A549 (cell line): ENCODE data around the gene HMGA1. TPM values are rescaled to one million over a fixed set of nuclear protein-coding genes. Genes with fewer than 3 reads are reported as not detected.
A peak's percentile ranks its signal among the peaks of the same experiment; 100 is the strongest.

Source experiments
- ATAC-seq, 2 experiments: fragments of 200-7000 bp in 1 of 2; fragments of >200 bp in 1 of 2; cut with Nextera tagmentation in 1 of 2; cut with Tn5 transposase in 1 of 2; 3 replicates each; pipeline versions ENCODE4 v1.8.0 to v1.9.1; 2018 to 2020; ENCODE audit warnings: mild to moderate bottlenecking in 1 of 2, moderate library complexity in 1 of 2
- CTCF ChIA-PET: fragments of 300-600 bp; sonication (Branson Sonifier 250); formaldehyde crosslinking; extraction: SDS; loops from one replicate; lab custom pipeline; 2021; ENCODE audit warnings: antibody characterized with exemption, inconsistent platforms; lab: Yijun Ruan, JAX
- POLR2A ChIA-PET: fragments of 350-600 bp; formaldehyde crosslinking; extraction: SDS; loops from one replicate; lab custom pipeline; 2021; ENCODE audit warnings: antibody characterized with exemption, inconsistent platforms; lab: Yijun Ruan, JAX
- DNase-seq, 2 experiments: peaks; one replicate each; pipeline versions ENCODE4 v3.0.0 to v3.0.0-alpha.2; 2011 to 2016; ENCODE audit warnings: low read depth in 1 of 2, low spot score in 1 of 2
- FAIRE-seq: peaks from 2 replicates; lab custom pipeline; 2011; peaks lifted over from hg19 to GRCh38; lab: Jason Lieb, UNC
- H3K27ac ChIP-seq, 2 experiments: fragments of >200 bp; sonication (Bioruptor Twin); formaldehyde crosslinking; 3 replicates each; pipeline ENCODE4 v1.5.1; 2016 to 2017
- H3K4me1 ChIP-seq: fragments of >200 bp; sonication (Bioruptor Twin); formaldehyde crosslinking; 3 replicates; pipeline ENCODE4 v1.6.1; 2016
- H3K4me2 ChIP-seq: fragments of >200 bp; sonication (Bioruptor Twin); formaldehyde crosslinking; 3 replicates; pipeline ENCODE4 v1.6.1; 2016
- H3K4me3 ChIP-seq: fragments of >200 bp; sonication (Bioruptor Twin); formaldehyde crosslinking; 3 replicates; pipeline ENCODE4 v1.5.1; 2016
- H3K9me3 ChIP-seq: fragments of >200 bp; sonication (Bioruptor Twin); formaldehyde crosslinking; 3 replicates; pipeline ENCODE4 v1.6.1; 2016
- BHLHE40 ChIP-seq: IDR thresholded peaks from 2 replicates; pipeline ENCODE4 v1.6.1; 2012; ENCODE audit warnings: low read depth, low read length, inconsistent platforms
- CBX2 ChIP-seq: fragments of 200-600 bp; sonication (generic); IDR thresholded peaks from 2 replicates; pipeline ENCODE4 v1.6.1; 2016; ENCODE audit warnings: low read depth, mild to moderate bottlenecking, borderline replicate concordance
- CBX8 ChIP-seq: fragments of 200-600 bp; sonication (generic); IDR thresholded peaks from 2 replicates; pipeline ENCODE4 v1.6.1; 2016
- CEBPB ChIP-seq, 2 experiments: fragments of >200 bp in 1 of 2; sonication (Bioruptor Twin) in 1 of 2; formaldehyde crosslinking in 1 of 2; IDR thresholded peaks; 2 replicates each; pipeline ENCODE4 v1.6.1; 2012 to 2016
- EHMT2 ChIP-seq: fragments of 200-600 bp; sonication (generic); IDR thresholded peaks from 2 replicates; pipeline ENCODE4 v1.6.1; 2016; ENCODE audit warnings: antibody characterized with exemption, low read depth, mild to moderate bottlenecking, moderate library complexity
- EP300 ChIP-seq, 2 experiments: fragments of >200 bp; sonication (Bioruptor Twin); formaldehyde crosslinking; IDR thresholded peaks; 2 replicates in 1 of 2; 3 replicates in 1 of 2; pipeline ENCODE4 v1.6.1; 2016 to 2017
- FOSB ChIP-seq: fragments of 250-450 bp; sonication (Bioruptor Pico); IDR thresholded peaks from 2 replicates; pipeline ENCODE4 v1.5.0; 2020; ENCODE audit warnings: mild to moderate bottlenecking, moderate library complexity
- FOSL2 ChIP-seq, 2 experiments: fragments of 450-650 bp in 1 of 2; fragments of >200 bp in 1 of 2; sonication (Bioruptor Twin) in 1 of 2; formaldehyde crosslinking; IDR thresholded peaks; 2 replicates each; pipeline versions ENCODE4 v1.5.0 to v1.6.1; 2016 to 2020; ENCODE audit warnings: mild to moderate bottlenecking in 1 of 2, moderate library complexity in 1 of 2
- GATA3 ChIP-seq: IDR thresholded peaks from 2 replicates; pipeline ENCODE4 v1.6.1; 2012; ENCODE audit warnings: borderline replicate concordance
- HES2 ChIP-seq: fragments of >200 bp; sonication (Bioruptor Twin); formaldehyde crosslinking; IDR thresholded peaks from 2 replicates; pipeline ENCODE4 v1.6.1; 2016
- HEYL ChIP-seq: fragments of 250-450 bp; sonication (Bioruptor Pico); IDR thresholded peaks from 2 replicates; pipeline ENCODE4 v1.8.0; 2021; ENCODE audit warnings: mild to moderate bottlenecking, moderate library complexity
- HOXB13 ChIP-seq: fragments of 250-450 bp; sonication (Bioruptor Pico); IDR thresholded peaks from 2 replicates; pipeline ENCODE4 v1.5.0; 2020; ENCODE audit warnings: low read depth, mild to moderate bottlenecking, moderate library complexity
- JUNB ChIP-seq: fragments of >200 bp; sonication (Bioruptor Twin); formaldehyde crosslinking; IDR thresholded peaks from 2 replicates; pipeline ENCODE4 v1.6.1; 2016
- MAFK ChIP-seq: fragments of 450-650 bp; IDR thresholded peaks from 2 replicates; pipeline ENCODE4 v1.6.1; 2014; ENCODE audit not compliant: partially characterized antibody
- NPAS2 ChIP-seq: fragments of 250-450 bp; sonication (Bioruptor Pico); IDR thresholded peaks from 2 replicates; pipeline ENCODE4 v1.8.0; 2022; ENCODE audit warnings: mild to moderate bottlenecking, moderate library complexity, borderline replicate concordance
- PHF8 ChIP-seq: fragments of 200-600 bp; sonication (generic); IDR thresholded peaks from 2 replicates; pipeline ENCODE4 v1.6.1; 2016; ENCODE audit warnings: low read depth, mild to moderate bottlenecking, antibody characterized with exemption, moderate library complexity, borderline replicate concordance
- RARB ChIP-seq: fragments of 250-450 bp; sonication (Bioruptor Pico); IDR thresholded peaks from 2 replicates; pipeline ENCODE4 v1.8.0; 2021; ENCODE audit warnings: mild to moderate bottlenecking, moderate library complexity
- RFX5 ChIP-seq: fragments of 450-650 bp; IDR thresholded peaks from 2 replicates; pipeline ENCODE4 v1.7.1; 2014; ENCODE audit warnings: antibody characterized with exemption, mild to moderate bottlenecking, moderate library complexity
- RNF2 ChIP-seq: fragments of 200-600 bp; sonication (generic); IDR thresholded peaks from 2 replicates; pipeline ENCODE4 v1.6.1; 2016; ENCODE audit warnings: low read depth, mild to moderate bottlenecking, antibody characterized with exemption, moderate library complexity, borderline replicate concordance
- SMC3 ChIP-seq: fragments of >200 bp; sonication (Bioruptor Twin); formaldehyde crosslinking; IDR thresholded peaks from 3 replicates; pipeline ENCODE4 v1.6.1; 2018; ENCODE audit warnings: inconsistent platforms
- TP53 ChIP-seq: fragments of 250-450 bp; sonication (Bioruptor Pico); IDR thresholded peaks from 2 replicates; pipeline ENCODE4 v1.5.0; 2021; ENCODE audit warnings: mild to moderate bottlenecking, moderate library complexity
- ZC3H11A ChIP-seq: fragments of 450-650 bp; IDR thresholded peaks from 2 replicates; pipeline ENCODE4 v1.6.1; 2014; ENCODE audit warnings: antibody characterized with exemption, mild to moderate bottlenecking
- ZFP36 ChIP-seq: fragments of 450-650 bp; IDR thresholded peaks from 2 replicates; pipeline ENCODE4 v1.6.1; 2014; ENCODE audit warnings: borderline replicate concordance; ENCODE audit not compliant: partially characterized antibody
- ZNF302 ChIP-seq: fragments of 250-450 bp; sonication (Bioruptor Pico); IDR thresholded peaks from 2 replicates; pipeline ENCODE4 v1.9.0; 2021; ENCODE audit warnings: inconsistent platforms, mild to moderate bottlenecking, moderate library complexity
- ZSCAN20 ChIP-seq: fragments of 250-450 bp; sonication (Bioruptor Pico); IDR thresholded peaks from 2 replicates; pipeline ENCODE4 v1.8.0; 2022; ENCODE audit warnings: mild to moderate bottlenecking, moderate library complexity
- WGBS: methylation state at CpG from one replicate; pipeline ENCODE4 v1.1.6; 2017; ENCODE audit errors: missing lambda C conversion rate; 5-methylcytosine and 5-hydroxymethylcytosine counted together
- polyA plus RNA-seq, 4 experiments: library from polyadenylated mRNA; depleted of rRNA in 3 of 4; stranded (reverse); fragments of >200 nt; fragmentation: RNase III in 1 of 4; extraction: RNeasy Plus Mini Kit Qiagen cat#74134 plus additional on column Dnase treatment in 1 of 4; gene quantifications; 2 replicates in 3 of 4; 3 replicates in 1 of 4; pipeline ENCODE4 v1.2.3, GENCODE V29; 2011 to 2017
- TF ChIP-seq, protein P1 (sequence below): fragments of 150-350 bp; IDR thresholded peaks from 2 replicates; pipeline ENCODE4 v1.6.1; 2014; ENCODE audit warnings: low read depth, mild to moderate bottlenecking, low read length
- TF ChIP-seq, protein P2 (sequence below): fragments of 200-600 bp; sonication (generic); IDR thresholded peaks from 2 replicates; pipeline ENCODE4 v1.6.1; 2016; ENCODE audit warnings: antibody characterized with exemption, mild to moderate bottlenecking, moderate library complexity
- TF ChIP-seq, protein P3 (sequence below): fragments of >200 bp; sonication (Bioruptor Twin); formaldehyde crosslinking; IDR thresholded peaks from 3 replicates; pipeline ENCODE4 v1.5.1; 2016

The HMGA1 gene
- polyA plus RNA-seq, 2 of the 4 experiments (the other 2 are of a cell fraction) = 127 to 249 TPM

GRCh38 chr6:34248198-34248726 is 11.6 kb downstream of the HMGA1 start:
- Histone ChIP-seq H3K27ac (peak overlapping the region; percentile 86 to 93), H3K4me3 (peak overlapping the region; percentile 76)
- FAIRE-seq = no peak
- ChIA-PET POLR2A (interaction anchor here (0.6 to 2.6 kb wide), 4 partner anchors 12 to 168 kb away, joined by 5 to 22 read pairs (median 8); partner anchors contain the start of gene HMGA1), CTCF (interaction anchor here (0.9 to 5.0 kb wide), 11 partner anchors 8 to 564 kb away, joined by 3 to 37 read pairs (median 3); partner anchors contain the start of gene HMGA1)
- 10% methylated on average over 16 of the region's 17 CpGs for WGBS
- peak; percentile 20 to 44 for ATAC-seq
- DNase-seq = peak in 1 of 2 experiments; percentile 43
- no peak for TF ChIP-seq CBX8
- TF ChIP-seq CEBPB (IDR thresholded peaks at IDR 0.05) = no peak
- no peak for TF ChIP-seq HEYL (CRISPR knock-in tag)
- no peak for TF ChIP-seq ZNF302 (CRISPR knock-in tag)
- TF ChIP-seq, protein P1, sequence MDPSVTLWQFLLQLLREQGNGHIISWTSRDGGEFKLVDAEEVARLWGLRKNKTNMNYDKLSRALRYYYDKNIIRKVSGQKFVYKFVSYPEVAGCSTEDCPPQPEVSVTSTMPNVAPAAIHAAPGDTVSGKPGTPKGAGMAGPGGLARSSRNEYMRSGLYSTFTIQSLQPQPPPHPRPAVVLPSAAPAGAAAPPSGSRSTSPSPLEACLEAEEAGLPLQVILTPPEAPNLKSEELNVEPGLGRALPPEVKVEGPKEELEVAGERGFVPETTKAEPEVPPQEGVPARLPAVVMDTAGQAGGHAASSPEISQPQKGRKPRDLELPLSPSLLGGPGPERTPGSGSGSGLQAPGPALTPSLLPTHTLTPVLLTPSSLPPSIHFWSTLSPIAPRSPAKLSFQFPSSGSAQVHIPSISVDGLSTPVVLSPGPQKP = no peak
- TF ChIP-seq, protein P2, sequence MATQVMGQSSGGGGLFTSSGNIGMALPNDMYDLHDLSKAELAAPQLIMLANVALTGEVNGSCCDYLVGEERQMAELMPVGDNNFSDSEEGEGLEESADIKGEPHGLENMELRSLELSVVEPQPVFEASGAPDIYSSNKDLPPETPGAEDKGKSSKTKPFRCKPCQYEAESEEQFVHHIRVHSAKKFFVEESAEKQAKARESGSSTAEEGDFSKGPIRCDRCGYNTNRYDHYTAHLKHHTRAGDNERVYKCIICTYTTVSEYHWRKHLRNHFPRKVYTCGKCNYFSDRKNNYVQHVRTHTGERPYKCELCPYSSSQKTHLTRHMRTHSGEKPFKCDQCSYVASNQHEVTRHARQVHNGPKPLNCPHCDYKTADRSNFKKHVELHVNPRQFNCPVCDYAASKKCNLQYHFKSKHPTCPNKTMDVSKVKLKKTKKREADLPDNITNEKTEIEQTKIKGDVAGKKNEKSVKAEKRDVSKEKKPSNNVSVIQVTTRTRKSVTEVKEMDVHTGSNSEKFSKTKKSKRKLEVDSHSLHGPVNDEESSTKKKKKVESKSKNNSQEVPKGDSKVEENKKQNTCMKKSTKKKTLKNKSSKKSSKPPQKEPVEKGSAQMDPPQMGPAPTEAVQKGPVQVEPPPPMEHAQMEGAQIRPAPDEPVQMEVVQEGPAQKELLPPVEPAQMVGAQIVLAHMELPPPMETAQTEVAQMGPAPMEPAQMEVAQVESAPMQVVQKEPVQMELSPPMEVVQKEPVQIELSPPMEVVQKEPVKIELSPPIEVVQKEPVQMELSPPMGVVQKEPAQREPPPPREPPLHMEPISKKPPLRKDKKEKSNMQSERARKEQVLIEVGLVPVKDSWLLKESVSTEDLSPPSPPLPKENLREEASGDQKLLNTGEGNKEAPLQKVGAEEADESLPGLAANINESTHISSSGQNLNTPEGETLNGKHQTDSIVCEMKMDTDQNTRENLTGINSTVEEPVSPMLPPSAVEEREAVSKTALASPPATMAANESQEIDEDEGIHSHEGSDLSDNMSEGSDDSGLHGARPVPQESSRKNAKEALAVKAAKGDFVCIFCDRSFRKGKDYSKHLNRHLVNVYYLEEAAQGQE = no peak
- TF ChIP-seq EP300 (IDR thresholded peaks at IDR 0.05) = no peak
- TF ChIP-seq, all 56 proteins: peak for 0
- Histone ChIP-seq H3K9me3 (no peaks in the 10 kb centered on the region), H3K4me1 (peaks cover 47% of the 10 kb centered on the region), H3K4me2 (peak overlapping the region; percentile 71)

DNA sequence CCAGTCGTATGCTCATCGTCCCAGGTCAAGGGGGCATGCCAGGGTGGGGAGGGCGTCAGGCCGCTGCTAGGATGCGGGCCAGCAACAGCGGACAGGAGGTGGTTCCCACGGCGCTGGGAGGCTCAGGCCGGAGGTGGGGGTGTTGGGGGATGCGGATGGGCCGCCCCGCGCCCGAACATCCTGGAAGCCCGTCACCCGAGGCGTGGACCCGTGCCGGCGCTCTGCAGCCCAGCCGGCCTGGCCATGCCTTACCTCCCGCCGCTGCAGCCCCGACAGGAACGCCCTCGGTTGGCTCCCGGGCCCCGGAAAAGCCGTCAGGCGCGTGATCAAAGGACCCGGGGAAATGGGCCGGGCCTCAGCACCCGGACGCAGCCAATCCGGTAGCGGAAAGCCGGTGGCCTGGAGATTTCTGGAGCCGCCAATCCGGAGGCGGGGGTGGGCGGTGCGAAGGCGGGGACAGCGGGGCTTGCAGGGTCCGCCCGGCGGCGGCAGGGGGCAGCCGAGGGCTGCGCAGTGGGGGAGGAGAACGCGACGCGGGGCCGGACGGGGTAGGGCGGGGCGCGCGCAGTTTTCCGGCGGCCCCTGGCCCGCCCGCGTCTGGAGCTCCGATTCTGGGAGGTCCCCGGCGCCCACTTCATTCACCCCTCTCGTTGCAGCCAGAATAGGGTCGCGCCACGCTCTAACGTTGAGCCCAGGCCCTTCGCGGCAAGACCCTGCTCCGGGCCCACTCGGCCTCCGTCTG is 12.2 kb downstream of the HMGA1 start, which contains the start of gene SMIM29:
Gene SMIM29 (minus strand): TSS at position 280 of the 742 bp plus-strand sequence. CDS start 1,215 bp downstream, outside the sequence.
- no peaks in the 10 kb centered on the region for H3K9me3 ChIP-seq
- peaks cover 41% of the 10 kb centered on the region for H3K4me1 ChIP-seq
- H3K27ac ChIP-seq = peak within 1 kb of the TSS; percentile 92 to 93
- ATAC-seq = peak; percentile 64 to 76
- H3K4me2 ChIP-seq = peak within 1 kb of the TSS; percentile 72
- H3K4me3 ChIP-seq = peak within 1 kb of the TSS; percentile 76
- peak; percentile 74 to 90 for DNase-seq
- POLR2A ChIA-PET = interaction anchor here (0.5 to 2.6 kb wide), 5 partner anchors 12 to 175 kb away, joined by 3 to 22 read pairs (median 5); partner anchors contain the start of gene HMGA1
- FAIRE-seq = no peak
- CTCF ChIA-PET = interaction anchor here (0.7 to 5.0 kb wide), 29 partner anchors 9 to 888 kb away, joined by 3 to 37 read pairs (median 3); partner anchors contain the start of gene HMGA1
- under 1% methylated on average over 13 of the region's 79 CpGs for WGBS
- no peak for TF ChIP-seq HES2
- no peak for TF ChIP-seq FOSL2 (IDR thresholded peaks at IDR 0.05)
- no peak for TF ChIP-seq FOSL2 (CRISPR knock-in tag; IDR thresholded peaks at IDR 0.05)
- TF ChIP-seq ZC3H11A = no peak
- no peak for TF ChIP-seq HOXB13 (CRISPR knock-in tag)
- TF ChIP-seq CBX2 = no peak
- no peak for TF ChIP-seq EHMT2
- TF ChIP-seq BHLHE40 = no peak
- no peak for TF ChIP-seq EP300 (IDR thresholded peaks at IDR 0.05)
- TF ChIP-seq, protein P3, sequence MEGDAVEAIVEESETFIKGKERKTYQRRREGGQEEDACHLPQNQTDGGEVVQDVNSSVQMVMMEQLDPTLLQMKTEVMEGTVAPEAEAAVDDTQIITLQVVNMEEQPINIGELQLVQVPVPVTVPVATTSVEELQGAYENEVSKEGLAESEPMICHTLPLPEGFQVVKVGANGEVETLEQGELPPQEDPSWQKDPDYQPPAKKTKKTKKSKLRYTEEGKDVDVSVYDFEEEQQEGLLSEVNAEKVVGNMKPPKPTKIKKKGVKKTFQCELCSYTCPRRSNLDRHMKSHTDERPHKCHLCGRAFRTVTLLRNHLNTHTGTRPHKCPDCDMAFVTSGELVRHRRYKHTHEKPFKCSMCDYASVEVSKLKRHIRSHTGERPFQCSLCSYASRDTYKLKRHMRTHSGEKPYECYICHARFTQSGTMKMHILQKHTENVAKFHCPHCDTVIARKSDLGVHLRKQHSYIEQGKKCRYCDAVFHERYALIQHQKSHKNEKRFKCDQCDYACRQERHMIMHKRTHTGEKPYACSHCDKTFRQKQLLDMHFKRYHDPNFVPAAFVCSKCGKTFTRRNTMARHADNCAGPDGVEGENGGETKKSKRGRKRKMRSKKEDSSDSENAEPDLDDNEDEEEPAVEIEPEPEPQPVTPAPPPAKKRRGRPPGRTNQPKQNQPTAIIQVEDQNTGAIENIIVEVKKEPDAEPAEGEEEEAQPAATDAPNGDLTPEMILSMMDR = peak; percentile 70
- TF ChIP-seq RFX5 = no peak
- peak; percentile 27; the same call in 1 of the 2 replicates for TF ChIP-seq PHF8
- no peak for TF ChIP-seq ZSCAN20
- TF ChIP-seq RARB = no peak
- no peak for TF ChIP-seq NPAS2 (CRISPR knock-in tag)
- no peak for TF ChIP-seq ZFP36
- TF ChIP-seq FOSB (CRISPR knock-in tag) = no peak
- no peak for TF ChIP-seq MAFK
- no peak for TF ChIP-seq TP53 (CRISPR knock-in tag)
- peak; percentile 13; the same call in 1 of the 2 replicates for TF ChIP-seq GATA3
- TF ChIP-seq JUNB = no peak
- TF ChIP-seq HEYL (CRISPR knock-in tag) = no peak
- TF ChIP-seq RNF2 = no peak
- TF ChIP-seq SMC3 = peak; percentile 81
